ENCODE measurements around the gene CATSPER3.
"Not testable (repeated sequence)": the region's sequence is repeated elsewhere in the genome, so short reads cannot be mapped to it uniquely, and the experiment has no call there.

CATSPER3 gene

DNA sequence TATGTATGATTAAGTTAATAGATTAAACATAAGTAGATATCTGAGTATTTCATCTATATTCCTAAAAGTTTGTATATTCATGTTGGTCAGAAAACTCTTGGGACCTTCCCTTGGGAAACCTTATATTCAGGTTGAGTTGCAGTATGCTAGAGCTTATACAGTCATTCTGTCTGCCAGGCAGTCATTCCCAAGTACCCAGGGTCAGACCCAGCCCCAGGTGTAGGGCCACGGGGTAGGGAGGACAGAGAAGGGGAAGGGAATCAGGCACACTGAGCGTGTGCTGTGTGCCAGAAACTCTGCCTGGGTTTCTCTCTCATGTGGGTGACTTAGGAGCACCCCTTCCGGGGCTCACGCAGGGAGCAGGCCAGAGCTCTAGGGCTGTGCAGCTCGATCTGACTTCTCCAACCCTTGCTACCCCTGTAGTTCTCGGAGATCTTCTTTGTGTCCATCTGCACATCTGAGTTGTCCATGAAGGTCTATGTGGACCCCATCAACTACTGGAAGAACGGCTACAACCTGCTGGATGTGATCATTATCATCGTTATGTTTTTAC lies 28.2 kb downstream of the CATSPER3 start:
- DNase-seq (ENCODE audit: low read depth), result no peak
- TF ChIP-seq, protein P1, sequence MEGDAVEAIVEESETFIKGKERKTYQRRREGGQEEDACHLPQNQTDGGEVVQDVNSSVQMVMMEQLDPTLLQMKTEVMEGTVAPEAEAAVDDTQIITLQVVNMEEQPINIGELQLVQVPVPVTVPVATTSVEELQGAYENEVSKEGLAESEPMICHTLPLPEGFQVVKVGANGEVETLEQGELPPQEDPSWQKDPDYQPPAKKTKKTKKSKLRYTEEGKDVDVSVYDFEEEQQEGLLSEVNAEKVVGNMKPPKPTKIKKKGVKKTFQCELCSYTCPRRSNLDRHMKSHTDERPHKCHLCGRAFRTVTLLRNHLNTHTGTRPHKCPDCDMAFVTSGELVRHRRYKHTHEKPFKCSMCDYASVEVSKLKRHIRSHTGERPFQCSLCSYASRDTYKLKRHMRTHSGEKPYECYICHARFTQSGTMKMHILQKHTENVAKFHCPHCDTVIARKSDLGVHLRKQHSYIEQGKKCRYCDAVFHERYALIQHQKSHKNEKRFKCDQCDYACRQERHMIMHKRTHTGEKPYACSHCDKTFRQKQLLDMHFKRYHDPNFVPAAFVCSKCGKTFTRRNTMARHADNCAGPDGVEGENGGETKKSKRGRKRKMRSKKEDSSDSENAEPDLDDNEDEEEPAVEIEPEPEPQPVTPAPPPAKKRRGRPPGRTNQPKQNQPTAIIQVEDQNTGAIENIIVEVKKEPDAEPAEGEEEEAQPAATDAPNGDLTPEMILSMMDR (IDR thresholded peaks at IDR 0.05; ENCODE audit: control insufficient read depth, insufficient read depth, low read depth, low read length, missing control alignments), result no peak

GRCh38 chr5:134997015-134997414 lies 29.3 kb downstream of the CATSPER3 start:
- TF ChIP-seq, protein P1 (IDR thresholded peaks at IDR 0.05; ENCODE audit: control insufficient read depth, insufficient read depth, low read depth, low read length, missing control alignments), result no peak
- no peak for DNase-seq (ENCODE audit: low read depth)
- H3K4me3 ChIP-seq (ENCODE audit: control insufficient read depth, low read depth, low read length), result no peak overlapping the region

More for the DNA sequence above, 28.2 kb downstream of the CATSPER3 start:
- no peak overlapping the region for H3K4me3 ChIP-seq (ENCODE audit: control insufficient read depth, low read depth, low read length)

DNA sequence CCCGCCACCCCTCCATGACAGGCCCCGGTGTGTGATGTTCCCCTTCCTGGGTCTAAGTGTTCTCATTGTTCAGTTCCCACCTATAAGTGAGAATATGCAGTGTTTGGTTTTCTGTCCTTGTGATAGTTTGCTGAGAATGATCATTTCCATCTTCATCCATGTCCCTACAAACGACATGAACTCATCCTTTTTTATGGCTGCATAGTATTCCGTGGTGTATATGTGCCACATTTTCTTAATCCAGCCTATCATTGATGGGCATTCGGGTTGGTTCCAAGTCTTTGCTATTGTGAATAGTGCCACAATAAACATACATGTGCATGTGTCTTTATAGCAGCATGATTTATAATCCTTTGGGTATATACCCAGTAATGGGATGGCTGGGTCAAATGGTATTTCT lies 30.4 kb downstream of the CATSPER3 start:
- not testable (repeated sequence) for DNase-seq (ENCODE audit: low read depth); H3K4me3 ChIP-seq (ENCODE audit: control insufficient read depth, low read depth, low read length)

GRCh38 chr5:135004376-135004775 lies 36.7 kb downstream of the CATSPER3 start:
- TF ChIP-seq, protein P1 (IDR thresholded peaks at IDR 0.05; ENCODE audit: control insufficient read depth, insufficient read depth, low read depth, low read length, missing control alignments), result no peak
- DNase-seq (ENCODE audit: low read depth), result no peak
- H3K4me3 ChIP-seq (ENCODE audit: control insufficient read depth, low read depth, low read length), result no peak overlapping the region

GRCh38 chr5:135005076-135005475 lies 37.4 kb downstream of the CATSPER3 start:
- no peak for DNase-seq (ENCODE audit: low read depth)
- H3K4me3 ChIP-seq (ENCODE audit: control insufficient read depth, low read depth, low read length), result no peak overlapping the region
- TF ChIP-seq, protein P1 (IDR thresholded peaks at IDR 0.05; ENCODE audit: control insufficient read depth, insufficient read depth, low read depth, low read length, missing control alignments), result no peak

DNA sequence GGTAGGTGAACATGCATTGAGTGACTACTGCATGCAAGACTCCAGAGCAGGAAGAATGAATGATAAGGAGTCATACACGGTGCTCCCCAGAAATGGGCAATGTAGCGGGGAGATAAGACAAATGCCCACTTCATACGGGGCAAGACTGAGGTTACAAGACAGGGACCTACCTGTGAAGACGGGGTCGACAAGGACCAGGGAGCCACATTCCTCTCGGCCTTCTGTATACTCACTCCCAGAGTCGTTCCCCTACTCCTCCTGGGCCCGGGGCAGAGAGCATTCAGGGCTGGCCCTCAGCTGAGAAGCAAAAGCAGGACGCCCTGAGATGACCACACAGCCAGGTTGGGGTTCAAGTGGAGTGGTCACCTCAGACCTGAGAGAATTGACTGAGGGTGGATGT lies 39.6 kb downstream of the CATSPER3 start:
- no peak for DNase-seq (ENCODE audit: low read depth)

GRCh38 chr5:135007749-135008363 lies 40.1 kb downstream of the CATSPER3 start:
- no peak overlapping the region for H3K4me3 ChIP-seq (ENCODE audit: control insufficient read depth, low read depth, low read length)
- DNase-seq (ENCODE audit: low read depth), result no peak
- TF ChIP-seq, protein P1 (IDR thresholded peaks at IDR 0.05; ENCODE audit: control insufficient read depth, insufficient read depth, low read depth, low read length, missing control alignments), result no peak

More for the DNA sequence above, 39.6 kb downstream of the CATSPER3 start:
- TF ChIP-seq, protein P1 (IDR thresholded peaks at IDR 0.05; ENCODE audit: control insufficient read depth, insufficient read depth, low read depth, low read length, missing control alignments), result no peak
- no peak overlapping the region for H3K4me3 ChIP-seq (ENCODE audit: control insufficient read depth, low read depth, low read length)

Data from AG09309 (cell line).